ENCODE data around the gene CDCA4.
"Not testable (repeated sequence)": the region's sequence is repeated elsewhere in the genome, so short reads cannot be mapped to it uniquely, and the experiment has no call there.

The CDCA4 gene

GRCh38 chr14:105030836-105031396 lies 10.0 kb upstream of the CDCA4 start:
- no peak for DNase-seq

GRCh38 chr14:105030194-105030593 lies 9.3 kb upstream of the CDCA4 start:
- no peak for DNase-seq

- DNase-seq, result no peak
Measured at GRCh38 chr14:105029402-105029801, 8.5 kb upstream of the CDCA4 start.

- no peak for DNase-seq
Measured at GRCh38 chr14:105028251-105028927, 7.5 kb upstream of the CDCA4 start.

- not testable (repeated sequence) for DNase-seq
Measured at GRCh38 chr14:105027718-105028117, 6.8 kb upstream of the CDCA4 start.

GRCh38 chr14:105026802-105027563 lies 6.1 kb upstream of the CDCA4 start:
- DNase-seq, result no peak

GRCh38 chr14:105026033-105026785 lies 5.3 kb upstream of the CDCA4 start:
- no peak for DNase-seq

GRCh38 chr14:105025429-105025828 lies 4.5 kb upstream of the CDCA4 start:
- DNase-seq, result no peak

GRCh38 chr14:105023791-105024480 lies 3.1 kb upstream of the CDCA4 start:
- no peak for DNase-seq

- DNase-seq, result no peak
Measured at GRCh38 chr14:105023144-105023543, 2.3 kb upstream of the CDCA4 start.

GRCh38 chr14:105022276-105022670 lies 1.4 kb upstream of the CDCA4 start:
- no peak for DNase-seq

GRCh38 chr14:105021656-105022275 lies 883 bp upstream of the CDCA4 start:
- DNase-seq, result no peak

GRCh38 chr14:105019861-105020814 lies 745 bp downstream of the CDCA4 start:
- DNase-seq, result no peak

- no peak for DNase-seq
Measured at GRCh38 chr14:105018414-105018813, 2.5 kb downstream of the CDCA4 start.

- no peak for DNase-seq
Measured at GRCh38 chr14:105015905-105016304, 5.0 kb downstream of the CDCA4 start.

- DNase-seq, result no peak
Measured at GRCh38 chr14:105015242-105015641, 5.6 kb downstream of the CDCA4 start.

GRCh38 chr14:105014631-105015030 lies 6.3 kb downstream of the CDCA4 start:
- DNase-seq, result no peak

- DNase-seq, result no peak
Measured at GRCh38 chr14:105014032-105014431, 6.9 kb downstream of the CDCA4 start.

GRCh38 chr14:105013150-105013785 lies 7.6 kb downstream of the CDCA4 start:
- DNase-seq, result no peak

GRCh38 chr14:105012171-105012985 lies 8.5 kb downstream of the CDCA4 start:
- no peak for DNase-seq
